ENCODE results near the gene ORC4.

ORC4 gene

DNA sequence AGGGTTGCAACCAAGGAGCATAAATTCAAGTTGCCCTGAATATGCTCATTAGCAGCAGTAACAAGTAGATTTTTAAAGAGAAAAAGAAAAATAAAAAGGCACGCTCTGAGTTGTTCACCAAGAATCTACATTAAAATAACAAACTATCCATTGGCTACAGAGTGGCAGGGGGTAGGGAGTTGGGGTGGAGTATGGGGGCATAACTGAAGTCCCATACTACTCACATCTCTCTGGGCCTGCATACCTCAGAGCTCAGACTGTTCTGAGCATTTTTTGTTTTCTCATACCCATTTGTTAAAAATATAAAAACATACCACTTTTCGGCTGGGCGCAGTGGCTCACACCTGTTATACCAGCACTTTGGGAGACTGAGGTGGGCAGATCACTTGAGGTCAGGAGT is 31.4 kb downstream of the ORC4 start:
- Histone ChIP-seq H3K27ac (no peak overlapping the region), H3K4me3 (ENCODE audit: low read depth, low read length) (no peak overlapping the region), H3K36me3 (replicated peaks) (no peaks in the 10 kb centered on the region), H3K27me3 (replicated peaks) (no peaks in the 10 kb centered on the region)
- DNase-seq = no peak
- TF ChIP-seq, protein P1, sequence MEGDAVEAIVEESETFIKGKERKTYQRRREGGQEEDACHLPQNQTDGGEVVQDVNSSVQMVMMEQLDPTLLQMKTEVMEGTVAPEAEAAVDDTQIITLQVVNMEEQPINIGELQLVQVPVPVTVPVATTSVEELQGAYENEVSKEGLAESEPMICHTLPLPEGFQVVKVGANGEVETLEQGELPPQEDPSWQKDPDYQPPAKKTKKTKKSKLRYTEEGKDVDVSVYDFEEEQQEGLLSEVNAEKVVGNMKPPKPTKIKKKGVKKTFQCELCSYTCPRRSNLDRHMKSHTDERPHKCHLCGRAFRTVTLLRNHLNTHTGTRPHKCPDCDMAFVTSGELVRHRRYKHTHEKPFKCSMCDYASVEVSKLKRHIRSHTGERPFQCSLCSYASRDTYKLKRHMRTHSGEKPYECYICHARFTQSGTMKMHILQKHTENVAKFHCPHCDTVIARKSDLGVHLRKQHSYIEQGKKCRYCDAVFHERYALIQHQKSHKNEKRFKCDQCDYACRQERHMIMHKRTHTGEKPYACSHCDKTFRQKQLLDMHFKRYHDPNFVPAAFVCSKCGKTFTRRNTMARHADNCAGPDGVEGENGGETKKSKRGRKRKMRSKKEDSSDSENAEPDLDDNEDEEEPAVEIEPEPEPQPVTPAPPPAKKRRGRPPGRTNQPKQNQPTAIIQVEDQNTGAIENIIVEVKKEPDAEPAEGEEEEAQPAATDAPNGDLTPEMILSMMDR (IDR thresholded peaks at IDR 0.05; ENCODE audit: low read depth, low read length, missing control alignments) = no peak
- in situ Hi-C loops (cut with HindIII; ENCODE audit: low pct_ligation_motif_present, low sequenced_read_pairs) = loop anchor here (25.0 kb wide), 1 partner anchor 998 kb away; no protein-coding TSS in a partner anchor

DNA sequence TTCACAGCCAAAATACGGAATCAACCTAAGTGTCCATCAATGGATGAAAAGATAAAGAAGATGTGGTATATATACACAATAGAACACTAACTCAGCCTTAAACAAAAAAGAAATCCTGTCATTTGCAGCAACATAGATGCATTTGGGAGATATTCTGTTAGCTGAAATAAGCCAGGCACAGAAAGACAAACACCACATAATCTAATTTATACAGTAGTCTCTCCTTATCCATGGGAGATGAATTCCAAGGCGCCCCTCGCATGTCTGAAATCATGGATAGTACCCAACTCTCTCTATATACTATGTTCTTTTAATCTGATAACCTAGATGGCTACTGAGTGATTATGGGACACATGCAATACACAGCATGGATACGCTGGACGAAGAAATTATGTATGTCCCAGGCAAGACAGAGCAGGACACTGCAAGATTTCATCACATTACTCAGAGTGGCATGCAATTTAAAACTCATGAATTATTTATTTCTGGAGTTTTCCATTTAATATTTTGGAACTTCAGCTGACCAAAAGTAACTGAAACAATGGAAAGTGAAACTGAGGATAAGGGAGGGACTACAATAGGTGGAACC is 39.5 kb downstream of the ORC4 start:
- DNase-seq = no peak
- H3K36me3 ChIP-seq (replicated peaks) = no peaks in the 10 kb centered on the region
- no peaks in the 10 kb centered on the region for H3K27me3 ChIP-seq (replicated peaks)
- no peak overlapping the region for H3K4me3 ChIP-seq (ENCODE audit: low read depth, low read length)
- H3K27ac ChIP-seq = no peak overlapping the region
- in situ Hi-C loops (cut with HindIII; ENCODE audit: low pct_ligation_motif_present, low sequenced_read_pairs) = loop anchor here (25.0 kb wide), 1 partner anchor 1006 kb away; no protein-coding TSS in a partner anchor
- TF ChIP-seq, protein P1 (IDR thresholded peaks at IDR 0.05; ENCODE audit: low read depth, low read length, missing control alignments) = no peak

DNA sequence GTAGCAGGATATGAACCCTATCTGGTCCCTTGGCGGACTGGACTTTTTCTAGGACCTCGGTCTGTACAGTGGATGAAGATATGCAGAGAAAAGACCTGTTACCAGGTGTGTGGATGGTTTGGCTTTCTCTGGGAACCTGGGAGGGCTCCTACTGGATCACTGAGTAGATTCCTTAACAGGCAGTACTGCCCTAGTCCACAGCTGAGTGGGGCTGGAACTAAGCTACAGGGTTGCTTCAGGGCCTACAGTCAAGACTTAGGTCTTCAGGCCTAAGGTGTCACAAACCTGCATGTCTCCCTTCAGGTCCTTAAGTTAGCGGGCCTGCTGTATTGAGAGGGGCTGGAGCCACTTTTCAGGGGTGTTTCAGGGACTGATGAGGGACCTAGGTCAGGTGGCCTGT is 42.9 kb downstream of the ORC4 start:
- Histone ChIP-seq H3K27ac (no peak overlapping the region), H3K36me3 (replicated peaks) (no peaks in the 10 kb centered on the region), H3K4me3 (ENCODE audit: low read depth, low read length) (no peak overlapping the region), H3K27me3 (replicated peaks) (no peaks in the 10 kb centered on the region)
- no peak for DNase-seq
- TF ChIP-seq, protein P1 (IDR thresholded peaks at IDR 0.05; ENCODE audit: low read depth, low read length, missing control alignments) = no peak
- in situ Hi-C loops (cut with HindIII; ENCODE audit: low pct_ligation_motif_present, low sequenced_read_pairs) = loop anchor here (25.0 kb wide), 1 partner anchor 1010 kb away; no protein-coding TSS in a partner anchor

DNA sequence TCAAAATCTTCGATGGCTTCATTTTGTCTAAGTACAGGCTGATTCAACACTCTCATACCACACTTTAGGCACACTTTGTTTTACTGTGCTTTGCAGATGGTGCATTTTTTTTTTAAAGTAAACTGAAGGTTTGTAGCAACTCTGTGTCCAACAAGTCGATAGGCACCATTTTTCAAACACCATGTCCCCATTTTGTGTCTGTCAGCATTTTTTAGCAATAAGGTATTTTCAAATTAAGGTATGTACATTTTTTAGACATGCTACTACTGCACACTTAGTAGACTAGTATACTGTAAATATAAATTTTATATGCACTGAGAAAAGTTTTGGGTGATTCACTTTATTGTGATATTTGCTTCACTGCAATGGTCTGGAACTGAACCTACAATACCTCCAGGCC is 44.4 kb downstream of the ORC4 start:
- Histone ChIP-seq H3K27ac (no peak overlapping the region), H3K27me3 (replicated peaks) (no peaks in the 10 kb centered on the region), H3K4me3 (ENCODE audit: low read depth, low read length) (no peak overlapping the region), H3K36me3 (replicated peaks) (no peaks in the 10 kb centered on the region)
- TF ChIP-seq, protein P1 (IDR thresholded peaks at IDR 0.05; ENCODE audit: low read depth, low read length, missing control alignments) = no peak
- in situ Hi-C loops (cut with HindIII; ENCODE audit: low pct_ligation_motif_present, low sequenced_read_pairs) = loop anchor here (25.0 kb wide), 1 partner anchor 1011 kb away; no protein-coding TSS in a partner anchor
- DNase-seq = no peak

DNA sequence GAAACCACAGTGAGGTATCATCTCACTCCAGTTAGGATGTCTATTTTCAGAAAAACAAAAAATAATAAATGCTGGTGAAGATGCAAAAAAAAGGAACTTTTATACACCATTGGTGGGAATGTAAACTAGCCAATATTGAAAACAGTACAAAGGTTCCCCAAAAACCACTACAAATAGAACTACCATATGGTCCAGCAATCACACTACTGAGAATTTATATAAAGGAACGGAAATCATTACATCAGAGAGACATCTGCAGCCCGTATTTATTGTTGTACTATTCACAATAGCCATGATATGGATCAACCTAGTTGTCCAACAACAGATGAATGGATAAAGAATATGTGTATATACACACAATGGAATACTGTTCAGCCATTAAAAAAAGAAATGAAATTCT is 52.0 kb downstream of the ORC4 start:
- DNase-seq = no peak
- TF ChIP-seq, protein P1 (IDR thresholded peaks at IDR 0.05; ENCODE audit: low read depth, low read length, missing control alignments) = no peak
- in situ Hi-C loops (cut with HindIII; ENCODE audit: low pct_ligation_motif_present, low sequenced_read_pairs) = no loop called here
- no peaks in the 10 kb centered on the region for H3K36me3 ChIP-seq (replicated peaks)
- H3K4me3 ChIP-seq (ENCODE audit: low read depth, low read length) = no peak overlapping the region
- H3K27ac ChIP-seq = no peak overlapping the region
- H3K27me3 ChIP-seq (replicated peaks) = no peaks in the 10 kb centered on the region

DNA sequence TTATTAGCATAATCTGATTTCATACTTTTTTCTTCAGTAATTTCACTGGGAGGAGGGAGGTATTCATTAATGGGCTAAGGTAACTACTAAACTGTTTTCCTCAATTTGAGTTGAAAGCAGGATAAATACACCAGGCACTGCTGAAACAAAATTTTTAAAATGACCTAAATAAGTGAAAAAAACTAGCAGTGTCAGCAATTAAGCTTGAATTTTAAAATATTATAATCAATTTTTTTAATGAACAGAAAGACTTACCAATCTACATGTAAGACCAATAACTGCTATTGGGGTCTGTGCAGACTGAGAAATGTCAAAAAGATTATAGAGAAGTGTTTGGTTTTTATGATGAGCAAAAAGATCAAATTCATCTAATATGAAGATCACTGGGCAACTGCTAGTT is 68.4 kb downstream of the ORC4 start:
- TF ChIP-seq, protein P1 (IDR thresholded peaks at IDR 0.05; ENCODE audit: low read depth, low read length, missing control alignments) = no peak
- in situ Hi-C loops (cut with HindIII; ENCODE audit: low pct_ligation_motif_present, low sequenced_read_pairs) = no loop called here
- Histone ChIP-seq H3K36me3 (replicated peaks) (no peaks in the 10 kb centered on the region), H3K4me3 (ENCODE audit: low read depth, low read length) (no peak overlapping the region), H3K27ac (no peak overlapping the region), H3K27me3 (replicated peaks) (no peaks in the 10 kb centered on the region)
- no peak for DNase-seq

All from brain microvascular endothelial cell (primary cell).